HG02981 (cell line): ENCODE measurements around the gene KLHL4.
"Not testable (repeated sequence)": the region's sequence is repeated elsewhere in the genome, so short reads cannot be mapped to it uniquely, and the experiment has no call there.

ENCODE experiments used
- ATAC-seq: cut with Tn5 transposase; IDR thresholded peaks from one replicate; pipeline ENCODE4 v1.9.1; 2021; ENCODE audit warnings: mild to moderate bottlenecking, moderate library complexity; ENCODE audit not compliant: unreplicated experiment

The KLHL4 gene

GRCh38 chrX:87661761-87662160 lies 144.2 kb downstream of the KLHL4 start:
- ATAC-seq = no peak

- ATAC-seq = no peak
Observed at GRCh38 chrX:87663421-87663820, 145.8 kb downstream of the KLHL4 start.

DNA sequence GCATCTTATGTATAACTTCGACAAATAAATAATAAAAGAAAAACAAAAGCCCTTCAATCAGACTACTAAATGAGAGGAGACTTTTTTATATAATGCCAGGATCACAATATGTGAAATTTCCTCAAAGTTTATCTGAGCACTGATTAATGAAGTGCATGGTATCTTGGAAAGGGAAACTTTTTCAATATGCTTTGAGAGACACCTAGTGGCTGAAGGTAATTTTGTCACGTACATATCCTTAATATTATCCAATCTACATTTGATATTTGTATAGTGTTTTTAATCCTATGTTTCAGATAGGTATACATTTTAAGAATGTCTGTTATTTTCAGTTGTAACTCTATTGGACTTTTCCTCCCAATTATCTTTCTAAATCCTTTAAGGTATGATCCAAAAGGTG lies 146.8 kb downstream of the KLHL4 start:
- ATAC-seq = no peak

DNA sequence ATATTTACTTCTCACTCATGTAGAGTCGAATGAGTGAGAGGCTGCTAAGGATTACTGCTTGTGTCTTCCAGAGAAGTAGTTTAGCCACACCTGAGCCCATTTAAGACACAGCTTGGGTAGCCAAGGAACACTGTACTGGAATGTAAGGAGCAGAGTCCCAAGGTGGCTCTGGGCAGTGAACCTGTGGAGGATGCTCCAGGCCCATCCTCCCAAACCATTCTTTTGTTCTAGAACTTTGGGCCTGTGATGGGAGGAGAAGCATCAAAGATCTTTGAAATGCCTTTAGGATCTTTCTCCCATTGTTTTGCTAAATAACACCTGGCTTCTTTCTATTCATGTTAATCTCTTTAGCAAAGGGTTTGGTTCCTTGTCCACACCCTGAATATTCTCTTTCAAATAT lies 162.2 kb downstream of the KLHL4 start:
- no peak for ATAC-seq

- no peak for ATAC-seq
Observed at GRCh38 chrX:87687703-87688102, 170.1 kb downstream of the KLHL4 start.

- ATAC-seq = not testable (repeated sequence)
Observed at GRCh38 chrX:87688113-87688748, 170.6 kb downstream of the KLHL4 start.

DNA sequence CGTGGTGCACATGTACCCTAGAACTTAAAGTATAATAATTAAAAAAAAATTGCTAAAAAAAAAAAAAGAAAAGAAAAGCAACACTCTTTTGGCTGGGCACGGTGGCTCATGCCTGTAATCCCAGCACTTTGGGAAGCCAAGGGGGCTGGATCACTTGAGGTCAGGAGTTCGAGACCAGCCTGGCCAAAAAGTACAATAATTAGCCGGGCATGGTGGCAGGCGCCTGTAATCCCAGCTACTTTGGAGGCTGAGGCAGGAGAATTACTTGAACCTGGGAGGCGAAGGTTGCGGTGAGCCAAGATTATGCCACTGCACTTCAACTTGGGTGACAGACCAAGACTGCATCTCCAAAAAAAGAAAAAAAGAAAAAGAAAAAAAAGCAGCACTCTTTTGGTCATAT lies 171.6 kb downstream of the KLHL4 start:
- ATAC-seq = not testable (repeated sequence)

- ATAC-seq = no peak
Observed at GRCh38 chrX:87693204-87693603, 175.6 kb downstream of the KLHL4 start.

DNA sequence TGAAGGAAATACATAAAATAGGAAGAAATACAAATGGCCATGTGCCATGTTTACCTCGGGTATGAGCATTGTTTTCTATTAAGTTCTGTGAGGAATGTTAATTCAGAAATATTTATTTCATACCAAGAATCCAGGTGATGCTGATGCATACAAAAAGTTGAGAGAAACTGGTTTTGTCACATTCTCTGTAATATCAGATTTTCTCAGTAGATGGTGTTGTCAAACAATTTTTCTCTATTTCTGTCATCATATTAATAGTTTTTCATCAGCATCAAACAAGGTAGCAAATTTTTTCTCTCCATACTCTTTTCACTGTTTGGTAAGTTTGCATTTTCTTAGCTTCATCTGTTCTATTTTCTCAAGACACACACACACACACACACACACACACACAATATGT lies 179.8 kb downstream of the KLHL4 start:
- no peak for ATAC-seq

- ATAC-seq = no peak
Observed at GRCh38 chrX:87702795-87703194, 185.2 kb downstream of the KLHL4 start.

DNA sequence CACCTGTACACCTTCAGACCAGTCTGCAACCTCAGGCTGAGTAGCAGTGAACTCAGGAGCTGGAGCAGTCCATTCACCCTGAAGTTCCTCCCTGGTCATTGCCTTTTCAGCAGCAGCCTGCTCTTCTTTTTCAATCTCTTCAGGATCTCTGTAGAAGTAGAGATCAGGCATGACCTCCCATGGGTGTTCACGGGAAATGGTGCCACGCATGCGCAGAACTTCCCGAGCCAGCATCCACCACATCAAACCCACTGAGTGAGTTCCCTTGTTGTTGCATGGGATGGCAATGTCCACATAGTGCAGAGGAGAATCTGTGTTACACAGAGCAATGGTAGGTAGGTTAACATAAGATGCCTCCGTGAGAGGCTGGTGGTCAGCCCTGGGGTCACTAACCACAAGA lies 185.9 kb downstream of the KLHL4 start:
- ATAC-seq = not testable (repeated sequence)

DNA sequence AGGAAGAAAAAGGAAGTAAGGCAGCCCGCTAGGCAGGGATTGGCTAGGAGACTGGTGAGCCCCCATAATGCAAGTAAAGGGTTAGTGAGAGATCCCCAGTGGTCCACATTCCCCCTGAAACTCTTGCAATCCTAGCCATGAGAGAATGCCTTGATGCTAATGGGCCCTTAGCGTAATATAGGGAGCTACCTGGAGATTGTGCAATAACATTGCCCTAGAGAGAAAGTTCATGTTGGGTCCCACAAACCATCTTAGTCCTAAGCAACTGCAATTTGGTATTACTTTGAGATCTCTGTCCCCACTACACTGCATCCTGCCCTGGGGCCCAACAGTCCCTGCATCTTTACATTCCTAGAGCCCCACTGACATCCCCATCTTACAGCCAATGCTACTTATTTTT lies 188.5 kb downstream of the KLHL4 start:
- ATAC-seq = no peak

GRCh38 chrX:87710580-87710979 lies 193.0 kb downstream of the KLHL4 start:
- ATAC-seq = no peak
